Panc1 (cell line): ENCODE data around the gene ALDH1B1.

ENCODE experiments used
- CTCF ChIP-seq: fragments of 450-650 bp; IDR thresholded peaks from 2 replicates; pipeline ENCODE4 v1.5.1; 2017; ENCODE audit warnings: mild to moderate bottlenecking
- POLR2AphosphoS5 ChIP-seq: IDR thresholded peaks from 2 replicates; pipeline ENCODE4 v1.6.1; 2012; ENCODE audit warnings: mild to moderate bottlenecking, low read depth, low read length, moderate library complexity
- REST ChIP-seq, 2 experiments: IDR thresholded peaks; 2 replicates each; pipeline ENCODE4 v1.6.1; 2011 to 2012; ENCODE audit warnings: low read depth in 2 of 2, control low read depth in 1 of 2, low read length in 1 of 2, mild to moderate bottlenecking in 1 of 2, moderate library complexity in 1 of 2; ENCODE audit not compliant: insufficient read depth in 1 of 2
- TCF7L2 ChIP-seq: IDR thresholded peaks from 2 replicates; pipeline ENCODE4 v1.6.1; 2011; ENCODE audit warnings: mild to moderate bottlenecking, low read depth, low read length, inconsistent platforms

GRCh38 chr9:38421498-38422211 is 29.2 kb downstream of the ALDH1B1 start:
- no peak for TF ChIP-seq CTCF
- TF ChIP-seq REST (IDR thresholded peaks at IDR 0.05; ENCODE audit: insufficient read depth in 1 of 2, low read depth in 2 of 2, low read length in 1 of 2) = no peak
- no peak for TF ChIP-seq POLR2AphosphoS5
- no peak for TF ChIP-seq TCF7L2
